WTC11 (cell line): ENCODE measurements around the gene USH2A. TPM values are rescaled to one million over a fixed set of nuclear protein-coding genes. Genes with fewer than 3 reads are reported as not detected.

ENCODE experiments used
- ATAC-seq: fragments of 200-7000 bp; cut with Tn5 transposase; 2 replicates; pipeline ENCODE4 v1.10.0; 2021; ENCODE audit warnings: mild to moderate bottlenecking, moderate library complexity
- CTCF ChIA-PET: fragments of 300-600 bp; sonication (Branson Sonifier 250); formaldehyde crosslinking; loops from one replicate; lab custom pipeline; 2021; ENCODE audit warnings: antibody characterized with exemption; lab: Charles Lee
- POLR2A ChIA-PET: fragments of 350-600 bp; sonication (Branson Sonifier 250); formaldehyde crosslinking; loops from one replicate; lab custom pipeline; 2021; ENCODE audit warnings: antibody characterized with exemption; lab: Charles Lee
- DNase-seq: peaks from one replicate; pipeline ENCODE4 v3.0.0; 2021; ENCODE audit warnings: low spot score
- H3K27ac Mint-ChIP-seq: 2 replicates; pipeline ENCODE4 v1.8.0; 2021; ENCODE audit warnings: mixed read lengths
- H3K27me3 Mint-ChIP-seq: 2 replicates; pipeline ENCODE4 v1.8.0; 2021; ENCODE audit warnings: low read depth, mild to moderate bottlenecking, moderate library complexity, mixed read lengths
- H3K36me3 Mint-ChIP-seq: 2 replicates; pipeline ENCODE4 v1.8.0; 2021; ENCODE audit warnings: mixed read lengths
- H3K4me1 Mint-ChIP-seq: 2 replicates; pipeline ENCODE4 v1.8.0; 2022; ENCODE audit warnings: mixed read lengths
- H3K4me3 Mint-ChIP-seq: 2 replicates; pipeline ENCODE4 v1.8.0; 2021; ENCODE audit warnings: mild to moderate bottlenecking, moderate library complexity, mixed read lengths
- H3K9me3 Mint-ChIP-seq: 2 replicates; pipeline ENCODE4 v1.8.0; 2021; ENCODE audit warnings: mixed read lengths
- ATF6 ChIP-seq: sonication (generic); formaldehyde crosslinking; IDR thresholded peaks from 2 replicates; pipeline ENCODE4 v1.8.1; 2023; ENCODE audit warnings: mild to moderate bottlenecking, missing genetic modification reagents
- ELF4 ChIP-seq: sonication (generic); formaldehyde crosslinking; IDR thresholded peaks from 2 replicates; pipeline ENCODE4 v1.8.1; 2022; ENCODE audit warnings: low read depth, mild to moderate bottlenecking, moderate library complexity, missing genetic modification reagents
- KAT7 ChIP-seq: sonication (generic); formaldehyde crosslinking; IDR thresholded peaks from 2 replicates; pipeline ENCODE4 v1.8.1; 2023; ENCODE audit warnings: missing genetic modification reagents, mild to moderate bottlenecking, borderline replicate concordance
- MLX ChIP-seq: sonication (generic); formaldehyde crosslinking; IDR thresholded peaks from 2 replicates; pipeline ENCODE4 v1.8.1; 2023; ENCODE audit warnings: mild to moderate bottlenecking, missing genetic modification reagents, moderate library complexity
- NR1H2 ChIP-seq: sonication (generic); formaldehyde crosslinking; IDR thresholded peaks from 2 replicates; pipeline ENCODE4 v1.9.0; 2021; ENCODE audit warnings: mild to moderate bottlenecking, moderate library complexity, missing genetic modification reagents
- RELA ChIP-seq: sonication (generic); formaldehyde crosslinking; IDR thresholded peaks from 2 replicates; pipeline ENCODE4 v1.8.1; 2022; ENCODE audit warnings: missing genetic modification reagents, mild to moderate bottlenecking, borderline replicate concordance
- SOX15 ChIP-seq: fragments of 250-450 bp; sonication (Bioruptor Pico); IDR thresholded peaks from 2 replicates; pipeline ENCODE4 v1.9.0; 2021; ENCODE audit warnings: mild to moderate bottlenecking
- TCF7 ChIP-seq: sonication (generic); formaldehyde crosslinking; IDR thresholded peaks from 2 replicates; pipeline ENCODE4 v1.8.0; 2022; ENCODE audit warnings: mild to moderate bottlenecking, low read depth, missing genetic modification reagents, moderate library complexity
- USF2 ChIP-seq: sonication (generic); formaldehyde crosslinking; IDR thresholded peaks from 2 replicates; pipeline ENCODE4 v1.8.1; 2023; ENCODE audit warnings: mild to moderate bottlenecking, missing genetic modification reagents, moderate library complexity
- ZBTB21 ChIP-seq: sonication (generic); formaldehyde crosslinking; IDR thresholded peaks from 2 replicates; pipeline ENCODE4 v1.8.1; 2023; ENCODE audit warnings: mild to moderate bottlenecking, missing genetic modification reagents, borderline replicate concordance
- ZNF121 ChIP-seq: sonication (generic); formaldehyde crosslinking; IDR thresholded peaks from 2 replicates; pipeline ENCODE4 v1.8.0; 2023; ENCODE audit warnings: missing genetic modification reagents
- ZNF219 ChIP-seq: sonication (generic); formaldehyde crosslinking; IDR thresholded peaks from 2 replicates; pipeline ENCODE4 v1.8.0; 2023; ENCODE audit warnings: missing genetic modification reagents, mild to moderate bottlenecking, borderline replicate concordance
- ZNF232 ChIP-seq: sonication (generic); formaldehyde crosslinking; IDR thresholded peaks from 2 replicates; pipeline ENCODE4 v1.8.0; 2022; ENCODE audit warnings: mild to moderate bottlenecking, missing genetic modification reagents
- ZNF263 ChIP-seq: sonication (generic); formaldehyde crosslinking; IDR thresholded peaks from 2 replicates; pipeline ENCODE4 v1.8.1; 2022; ENCODE audit warnings: low read depth, mild to moderate bottlenecking, moderate library complexity, missing genetic modification reagents
- ZNF396 ChIP-seq: fragments of 250-450 bp; sonication (Bioruptor Pico); IDR thresholded peaks from 2 replicates; pipeline ENCODE4 v1.8.0; 2021; ENCODE audit warnings: mild to moderate bottlenecking, moderate library complexity, borderline replicate concordance
- total RNA-seq: library from RNA; stranded (reverse); gene quantifications from 3 replicates; pipeline ENCODE4 v1.2.3, GENCODE V29; 2021
- TF ChIP-seq, protein P1 (sequence below): sonication (generic); formaldehyde crosslinking; IDR thresholded peaks from 2 replicates; pipeline ENCODE4 v1.8.1; 2023; ENCODE audit warnings: mild to moderate bottlenecking, missing genetic modification reagents
- TF ChIP-seq, protein P2 (sequence below): fragments of 250-450 bp; sonication (Bioruptor Pico); IDR thresholded peaks from 2 replicates; pipeline ENCODE4 v2.1.2; 2022; ENCODE audit warnings: mild to moderate bottlenecking, moderate library complexity
- TF ChIP-seq, protein P3 (sequence below): sonication (generic); formaldehyde crosslinking; IDR thresholded peaks from 2 replicates; pipeline ENCODE4 v1.8.0; 2022; ENCODE audit warnings: mild to moderate bottlenecking, missing genetic modification reagents
- TF ChIP-seq, protein P4 (sequence below): sonication (generic); formaldehyde crosslinking; IDR thresholded peaks from 2 replicates; pipeline ENCODE4 v1.8.1; 2022; ENCODE audit warnings: missing genetic modification reagents, borderline replicate concordance
- TF ChIP-seq, protein P5 (sequence below): fragments of 250-450 bp; sonication (Bioruptor Pico); conservative IDR thresholded peaks from 2 replicates; pipeline ENCODE4 v1.9.0; 2021; ENCODE audit warnings: mild to moderate bottlenecking

Gene USH2A
- total RNA-seq, 1 experiment from 2014 or later, result 0.37 TPM

- no peak for TF ChIP-seq TCF7 (CRISPR knock-in tag)
- TF ChIP-seq, all 79 proteins: peak for 0
Observed at GRCh38 chr1:215768303-215768702, 654.9 kb downstream of the USH2A start (continued).

DNA sequence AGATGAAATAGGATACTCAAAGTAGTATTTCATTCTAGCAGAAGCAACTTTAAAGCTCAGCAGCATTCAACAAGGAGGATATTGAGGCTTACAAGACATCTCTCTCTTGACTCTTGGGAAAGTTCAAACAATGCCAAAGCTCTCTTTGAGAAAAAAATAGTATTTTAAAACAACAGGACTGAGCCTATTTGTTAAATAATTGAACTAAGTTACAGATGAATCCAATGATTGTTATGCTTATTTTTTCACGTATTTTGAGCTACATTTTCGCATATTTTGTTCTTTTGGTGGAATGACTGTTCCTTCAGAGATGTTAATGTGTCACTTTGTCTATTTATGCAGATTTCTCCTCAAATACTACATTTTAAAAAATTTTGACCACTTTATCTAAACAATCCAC, 655.5 kb downstream of the USH2A start:
- Mint-ChIP-seq H3K9me3 (peaks cover 3% of the 10 kb centered on the region; the same call in 1 of the 2 replicates), H3K4me1 (peaks cover 43% of the 10 kb centered on the region), H3K36me3 (no peaks in the 10 kb centered on the region), H3K27ac (peak overlapping the region; percentile 68), H3K4me3 (peak overlapping the region; percentile 2; the same call in 1 of the 2 replicates), H3K27me3 (no peaks in the 10 kb centered on the region)
- ATAC-seq, result no peak
- ChIA-PET POLR2A (no interaction called here), CTCF (interaction anchor here (1.4 to 1.6 kb wide), 2 partner anchors 9 to 58 kb away, joined by 4 read pairs; no protein-coding TSS in a partner anchor)
- TF ChIP-seq TCF7 (CRISPR knock-in tag), result no peak
- no peak for TF ChIP-seq RELA (CRISPR knock-in tag)
- TF ChIP-seq ZNF232 (CRISPR knock-in tag), result no peak
- no peak for TF ChIP-seq ZNF121 (CRISPR knock-in tag)
- no peak for TF ChIP-seq ZBTB21 (CRISPR knock-in tag)
- no peak for TF ChIP-seq KAT7 (CRISPR knock-in tag)
- no peak for TF ChIP-seq SOX15
- TF ChIP-seq MLX (CRISPR knock-in tag), result no peak
- no peak for DNase-seq

DNA sequence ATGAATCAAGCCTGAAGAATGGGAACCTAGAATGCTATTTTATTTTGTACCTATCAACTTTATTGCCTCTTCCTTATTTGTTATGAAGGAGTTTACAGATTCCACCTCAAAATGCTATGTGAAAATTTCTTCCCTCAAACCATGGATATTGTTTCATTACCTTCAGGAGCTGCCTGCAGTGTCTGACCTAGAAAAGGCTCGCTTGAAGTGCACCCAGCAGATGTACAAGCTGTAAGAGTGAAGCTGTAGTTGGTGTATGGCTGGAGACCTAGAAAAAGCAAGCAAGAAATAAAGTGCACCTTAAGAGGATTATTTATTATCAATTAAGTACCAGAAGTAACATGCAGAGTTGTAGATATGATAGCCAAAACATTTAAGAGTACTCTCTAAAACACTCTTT, 656.7 kb downstream of the USH2A start:
- DNase-seq (no peak), ATAC-seq (no peak)
- no peak overlapping the region for H3K4me3 Mint-ChIP-seq
- POLR2A ChIA-PET, result no interaction called here
- H3K36me3 Mint-ChIP-seq, result no peaks in the 10 kb centered on the region
- H3K27me3 Mint-ChIP-seq, result no peaks in the 10 kb centered on the region
- peaks cover 3% of the 10 kb centered on the region; the same call in 1 of the 2 replicates for H3K9me3 Mint-ChIP-seq
- no peak for TF ChIP-seq ATF6 (CRISPR knock-in tag)
- no peak for TF ChIP-seq ZNF219 (CRISPR knock-in tag)
- TF ChIP-seq ZNF232 (CRISPR knock-in tag), result no peak
- TF ChIP-seq, protein P1, sequence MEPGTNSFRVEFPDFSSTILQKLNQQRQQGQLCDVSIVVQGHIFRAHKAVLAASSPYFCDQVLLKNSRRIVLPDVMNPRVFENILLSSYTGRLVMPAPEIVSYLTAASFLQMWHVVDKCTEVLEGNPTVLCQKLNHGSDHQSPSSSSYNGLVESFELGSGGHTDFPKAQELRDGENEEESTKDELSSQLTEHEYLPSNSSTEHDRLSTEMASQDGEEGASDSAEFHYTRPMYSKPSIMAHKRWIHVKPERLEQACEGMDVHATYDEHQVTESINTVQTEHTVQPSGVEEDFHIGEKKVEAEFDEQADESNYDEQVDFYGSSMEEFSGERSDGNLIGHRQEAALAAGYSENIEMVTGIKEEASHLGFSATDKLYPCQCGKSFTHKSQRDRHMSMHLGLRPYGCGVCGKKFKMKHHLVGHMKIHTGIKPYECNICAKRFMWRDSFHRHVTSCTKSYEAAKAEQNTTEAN (CRISPR knock-in tag), result no peak
- TF ChIP-seq, protein P2, sequence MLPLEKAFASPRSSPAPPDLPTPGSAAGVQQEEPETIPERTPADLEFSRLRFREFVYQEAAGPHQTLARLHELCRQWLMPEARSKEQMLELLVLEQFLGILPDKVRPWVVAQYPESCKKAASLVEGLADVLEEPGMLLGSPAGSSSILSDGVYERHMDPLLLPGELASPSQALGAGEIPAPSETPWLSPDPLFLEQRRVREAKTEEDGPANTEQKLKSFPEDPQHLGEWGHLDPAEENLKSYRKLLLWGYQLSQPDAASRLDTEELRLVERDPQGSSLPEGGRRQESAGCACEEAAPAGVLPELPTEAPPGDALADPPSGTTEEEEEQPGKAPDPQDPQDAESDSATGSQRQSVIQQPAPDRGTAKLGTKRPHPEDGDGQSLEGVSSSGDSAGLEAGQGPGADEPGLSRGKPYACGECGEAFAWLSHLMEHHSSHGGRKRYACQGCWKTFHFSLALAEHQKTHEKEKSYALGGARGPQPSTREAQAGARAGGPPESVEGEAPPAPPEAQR (CRISPR knock-in tag), result no peak
- no peak for TF ChIP-seq ZNF396
- TF ChIP-seq, protein P3, sequence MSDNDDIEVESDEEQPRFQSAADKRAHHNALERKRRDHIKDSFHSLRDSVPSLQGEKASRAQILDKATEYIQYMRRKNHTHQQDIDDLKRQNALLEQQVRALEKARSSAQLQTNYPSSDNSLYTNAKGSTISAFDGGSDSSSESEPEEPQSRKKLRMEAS (CRISPR knock-in tag), result no peak
- TF ChIP-seq, protein P4, sequence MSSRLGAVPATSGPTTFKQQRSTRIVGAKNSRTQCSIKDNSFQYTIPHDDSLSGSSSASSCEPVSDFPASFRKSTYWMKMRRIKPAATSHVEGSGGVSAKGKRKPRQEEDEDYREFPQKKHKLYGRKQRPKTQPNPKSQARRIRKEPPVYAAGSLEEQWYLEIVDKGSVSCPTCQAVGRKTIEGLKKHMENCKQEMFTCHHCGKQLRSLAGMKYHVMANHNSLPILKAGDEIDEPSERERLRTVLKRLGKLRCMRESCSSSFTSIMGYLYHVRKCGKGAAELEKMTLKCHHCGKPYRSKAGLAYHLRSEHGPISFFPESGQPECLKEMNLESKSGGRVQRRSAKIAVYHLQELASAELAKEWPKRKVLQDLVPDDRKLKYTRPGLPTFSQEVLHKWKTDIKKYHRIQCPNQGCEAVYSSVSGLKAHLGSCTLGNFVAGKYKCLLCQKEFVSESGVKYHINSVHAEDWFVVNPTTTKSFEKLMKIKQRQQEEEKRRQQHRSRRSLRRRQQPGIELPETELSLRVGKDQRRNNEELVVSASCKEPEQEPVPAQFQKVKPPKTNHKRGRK, result no peak
- TF ChIP-seq, protein P5, sequence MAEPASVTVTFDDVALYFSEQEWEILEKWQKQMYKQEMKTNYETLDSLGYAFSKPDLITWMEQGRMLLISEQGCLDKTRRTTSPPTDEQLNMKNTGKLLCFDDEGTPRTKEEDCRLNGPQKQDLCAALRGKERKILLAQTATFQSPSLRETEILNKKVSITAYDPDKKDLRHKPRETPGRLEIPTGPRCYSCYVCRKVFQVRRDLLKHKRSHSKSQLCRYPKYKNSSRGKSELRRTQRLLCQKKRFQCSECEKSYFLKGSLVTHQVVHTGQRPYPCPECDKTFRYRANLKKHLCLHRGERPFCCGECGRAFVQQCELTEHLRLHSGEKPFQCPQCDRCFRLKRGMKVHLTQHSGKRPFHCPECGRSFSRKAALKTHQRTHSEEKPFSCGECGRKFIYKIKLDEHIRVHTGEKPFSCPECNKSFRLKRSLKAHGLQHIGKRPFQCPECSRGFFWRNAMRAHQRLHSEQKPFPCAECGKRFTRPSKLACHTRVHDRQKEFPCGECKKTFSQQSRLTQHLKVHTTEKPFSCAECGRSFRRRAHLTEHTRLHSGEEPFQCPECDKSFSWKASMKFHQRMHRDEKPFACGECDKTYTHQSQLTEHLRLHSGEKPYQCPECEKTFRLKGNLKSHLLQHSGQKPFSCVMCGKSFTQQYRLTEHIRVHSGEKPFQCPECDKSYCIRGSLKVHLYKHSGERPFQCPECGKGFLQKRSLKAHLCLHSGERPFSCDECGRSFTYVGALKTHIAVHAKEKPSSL (CRISPR knock-in tag), result no peak
- TF ChIP-seq ZNF263 (CRISPR knock-in tag), result no peak
- TF ChIP-seq USF2 (CRISPR knock-in tag), result no peak
- no peak for TF ChIP-seq ELF4 (CRISPR knock-in tag)
- TF ChIP-seq NR1H2 (CRISPR knock-in tag), result no peak
- TF ChIP-seq, all 79 proteins: peak for 0
- Mint-ChIP-seq H3K4me1 (peaks cover 36% of the 10 kb centered on the region), H3K27ac (no peak overlapping the region)
- CTCF ChIA-PET, result interaction anchor here (1.2 kb wide), 1 partner anchor 56 kb away, joined by 4 read pairs; no protein-coding TSS in a partner anchor
